PC-3 (cell line): ENCODE data around the gene B4GALT5. TPM values are rescaled to one million over a fixed set of nuclear protein-coding genes. Genes with fewer than 3 reads are reported as not detected.

Source experiments
- ATAC-seq: fragments of 200-7000 bp; cut with Tn5 transposase; 2 replicates; pipeline ENCODE4 v1.9.1; 2020; ENCODE audit warnings: mild to moderate bottlenecking, moderate library complexity
- BruUV-seq: library from RNA; stranded (reverse); fragments of 400-500 nt; replicated peaks from 2 replicates; lab custom pipeline; 2021; lab: Mats Ljungman, UMichigan
- CTCF ChIA-PET: fragments of 300-600 bp; sonication (Branson Sonifier 250); formaldehyde crosslinking; loops from one replicate; lab custom pipeline; 2022; ENCODE audit warnings: antibody characterized with exemption; lab: Charles Lee
- POLR2A ChIA-PET: fragments of 300-600 bp; sonication (Branson Sonifier 250); formaldehyde crosslinking; loops from one replicate; lab custom pipeline; 2022; ENCODE audit warnings: antibody characterized with exemption; ENCODE audit not compliant: unreplicated experiment; lab: Charles Lee
- DNase-seq: peaks from one replicate; pipeline ENCODE4 v3.0.0-alpha.2; 2015
- H2AFZ ChIP-seq: fragments of 300-600 bp; sonication (generic); 2 replicates; pipeline ENCODE4 v1.6.0; 2016; ENCODE audit warnings: antibody characterized with exemption, low read length
- H3F3A ChIP-seq: fragments of 300-600 bp; sonication (generic); one replicate; pipeline ENCODE4 v1.6.0; 2017; ENCODE audit warnings: antibody characterized with exemption, low read length, control low read depth, mild to moderate bottlenecking; ENCODE audit not compliant: unreplicated experiment
- H3K27ac ChIP-seq: fragments of 300-600 bp; sonication (generic); 2 replicates; pipeline ENCODE4 v1.5.1; 2016; ENCODE audit warnings: mild to moderate bottlenecking, low read length
- H3K27me3 ChIP-seq: fragments of 300-600 bp; sonication (generic); 2 replicates; pipeline ENCODE4 v1.6.1; 2016; ENCODE audit warnings: low read length, mixed read lengths
- H3K36me3 ChIP-seq: fragments of 300-600 bp; sonication (generic); 2 replicates; pipeline ENCODE4 v1.6.1; 2016; ENCODE audit warnings: low read depth, mixed run types, low read length, mixed read lengths
- H3K4me1 ChIP-seq: fragments of 300-600 bp; sonication (generic); 2 replicates; pipeline ENCODE4 v1.5.1; 2016; ENCODE audit warnings: low read length; ENCODE audit not compliant: insufficient read depth
- H3K4me2 ChIP-seq: fragments of 300-600 bp; sonication (generic); 2 replicates; pipeline ENCODE4 v1.6.0; 2016; ENCODE audit warnings: low read length
- H3K4me3 ChIP-seq: fragments of 300-600 bp; sonication (generic); 2 replicates; pipeline ENCODE4 v1.5.1; 2016; ENCODE audit warnings: mild to moderate bottlenecking, low read length, mixed read lengths
- H3K79me2 ChIP-seq: fragments of 300-600 bp; sonication (generic); 2 replicates; pipeline ENCODE4 v1.6.1; 2017; ENCODE audit warnings: low read length, mixed read lengths
- H3K9ac ChIP-seq: fragments of 300-600 bp; sonication (generic); 2 replicates; pipeline ENCODE4 v1.6.0; 2016; ENCODE audit warnings: mild to moderate bottlenecking, low read length
- H3K9me2 ChIP-seq: fragments of 300-600 bp; sonication (generic); replicated peaks from 2 replicates; pipeline ENCODE4 v1.6.1; 2016; ENCODE audit warnings: mixed run types, low read length, mixed read lengths
- H3K9me3 ChIP-seq: fragments of 300-600 bp; sonication (generic); 2 replicates; pipeline ENCODE4 v1.6.1; 2016; ENCODE audit warnings: low read length, mixed read lengths
- H4K20me1 ChIP-seq: fragments of 300-600 bp; sonication (generic); 2 replicates; pipeline ENCODE4 v1.6.1; 2016; ENCODE audit warnings: low read length, mixed read lengths
- EZH2 ChIP-seq: fragments of 300-600 bp; sonication (generic); IDR thresholded peaks from one replicate; pipeline ENCODE4 v1.6.1; 2017; ENCODE audit warnings: antibody characterized with exemption, mild to moderate bottlenecking, low read length; ENCODE audit not compliant: unreplicated experiment
- EZH2phosphoT487 ChIP-seq: fragments of 300-600 bp; sonication (generic); IDR thresholded peaks from 2 replicates; pipeline ENCODE4 v1.6.1; 2018; ENCODE audit warnings: mild to moderate bottlenecking, antibody characterized with exemption, low read length, borderline replicate concordance
- intact Hi-C: fragments of 100-400 bp; cut with micrococcal nuclease; formaldehyde crosslinking; loops from 2 replicates; pipeline ENCODE4 v1.9.0; 2023
- total RNA-seq: library from RNA; depleted of rRNA; stranded (reverse); fragments of >200 nt; gene quantifications from 2 replicates; pipeline ENCODE4 v1.2.3, GENCODE V29; 2014
- TF ChIP-seq, protein P1 (sequence below): fragments of 300-600 bp; sonication (generic); conservative IDR thresholded peaks from 2 replicates; pipeline ENCODE4 v1.5.1; 2017; ENCODE audit warnings: antibody characterized with exemption, low read depth, mild to moderate bottlenecking, low read length

The B4GALT5 gene
- total RNA-seq, 1 experiment from 2014 or later = 18.1 TPM

DNA sequence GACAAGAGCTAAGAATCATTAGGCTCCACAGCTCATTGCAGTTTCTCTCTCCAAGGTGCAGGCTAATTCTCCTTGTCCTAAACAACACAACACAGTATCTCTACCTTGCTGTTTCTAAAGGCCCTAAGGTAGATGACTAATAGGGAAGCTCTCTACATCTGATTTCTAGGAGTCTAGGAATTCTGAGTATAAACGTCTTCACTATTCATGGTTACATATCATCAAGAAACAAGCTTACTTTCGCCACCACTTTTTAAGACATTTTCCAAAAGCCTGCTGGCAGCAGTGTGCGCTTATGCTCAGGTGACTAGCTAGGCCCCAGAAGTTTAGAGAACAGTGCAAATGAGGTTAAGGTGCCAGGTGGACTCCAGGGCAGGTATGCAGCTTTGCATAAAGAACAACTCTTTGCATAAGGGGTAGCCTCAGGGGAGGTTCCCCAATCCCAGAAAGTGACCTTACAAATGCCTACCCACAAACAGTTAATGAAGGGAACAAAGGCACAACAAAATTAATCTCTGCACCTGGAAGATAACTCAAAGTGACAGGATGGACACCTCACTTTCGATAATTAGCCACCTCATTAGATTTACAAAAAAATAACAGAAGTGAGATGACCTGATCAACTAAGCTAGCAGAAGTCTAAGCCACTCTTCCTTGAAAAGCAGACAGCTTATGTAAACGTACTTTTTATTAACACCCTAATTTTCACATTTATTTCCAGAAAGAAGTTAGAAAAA lies 20.1 kb downstream of the B4GALT5 start:
- H2AFZ ChIP-seq = no peak overlapping the region
- ChIA-PET POLR2A (no interaction called here), CTCF (no interaction called here)
- BruUV-seq = no TSS peak
- ATAC-seq (no peak), DNase-seq (no peak)
- intact Hi-C loops = no loop called here
- no peaks in the 10 kb centered on the region for H3K9me3 ChIP-seq
- H3K79me2 ChIP-seq = peaks cover 100% of the 10 kb centered on the region
- no peaks in the 10 kb centered on the region for H3F3A ChIP-seq
- H3K4me2 ChIP-seq = no peak overlapping the region
- no peak for TF ChIP-seq EZH2phosphoT487
- no peak for TF ChIP-seq EZH2
- TF ChIP-seq, protein P1, sequence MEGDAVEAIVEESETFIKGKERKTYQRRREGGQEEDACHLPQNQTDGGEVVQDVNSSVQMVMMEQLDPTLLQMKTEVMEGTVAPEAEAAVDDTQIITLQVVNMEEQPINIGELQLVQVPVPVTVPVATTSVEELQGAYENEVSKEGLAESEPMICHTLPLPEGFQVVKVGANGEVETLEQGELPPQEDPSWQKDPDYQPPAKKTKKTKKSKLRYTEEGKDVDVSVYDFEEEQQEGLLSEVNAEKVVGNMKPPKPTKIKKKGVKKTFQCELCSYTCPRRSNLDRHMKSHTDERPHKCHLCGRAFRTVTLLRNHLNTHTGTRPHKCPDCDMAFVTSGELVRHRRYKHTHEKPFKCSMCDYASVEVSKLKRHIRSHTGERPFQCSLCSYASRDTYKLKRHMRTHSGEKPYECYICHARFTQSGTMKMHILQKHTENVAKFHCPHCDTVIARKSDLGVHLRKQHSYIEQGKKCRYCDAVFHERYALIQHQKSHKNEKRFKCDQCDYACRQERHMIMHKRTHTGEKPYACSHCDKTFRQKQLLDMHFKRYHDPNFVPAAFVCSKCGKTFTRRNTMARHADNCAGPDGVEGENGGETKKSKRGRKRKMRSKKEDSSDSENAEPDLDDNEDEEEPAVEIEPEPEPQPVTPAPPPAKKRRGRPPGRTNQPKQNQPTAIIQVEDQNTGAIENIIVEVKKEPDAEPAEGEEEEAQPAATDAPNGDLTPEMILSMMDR = no peak
- H3K9ac ChIP-seq = no peak overlapping the region
- peaks cover 51% of the 10 kb centered on the region for H3K4me1 ChIP-seq
- H3K27me3 ChIP-seq = no peaks in the 10 kb centered on the region
- H3K9me2 ChIP-seq = no peaks in the 10 kb centered on the region
- H3K36me3 ChIP-seq = no peaks in the 10 kb centered on the region; the same call in 1 of the 2 replicates
- H3K27ac ChIP-seq = no peak overlapping the region
- no peak overlapping the region for H3K4me3 ChIP-seq
- peaks cover 12% of the 10 kb centered on the region; the same call in 1 of the 2 replicates for H4K20me1 ChIP-seq

GRCh38 chr20:49692941-49693340 lies 20.7 kb downstream of the B4GALT5 start:
- no peak overlapping the region for H3K4me2 ChIP-seq
- H4K20me1 ChIP-seq = peaks cover 10% of the 10 kb centered on the region; the same call in 1 of the 2 replicates
- no peak for DNase-seq
- TF ChIP-seq, protein P1 = no peak
- no peak for TF ChIP-seq EZH2phosphoT487
- TF ChIP-seq EZH2 = no peak
- no peaks in the 10 kb centered on the region; the same call in 1 of the 2 replicates for H3K36me3 ChIP-seq
- H3K27me3 ChIP-seq = no peaks in the 10 kb centered on the region
- CTCF ChIA-PET = no interaction called here
- BruUV-seq = no TSS peak
- peaks cover 100% of the 10 kb centered on the region for H3K79me2 ChIP-seq
- H3K4me3 ChIP-seq = no peak overlapping the region
- no peaks in the 10 kb centered on the region for H3F3A ChIP-seq
- no peak overlapping the region for H3K27ac ChIP-seq
- H3K9ac ChIP-seq = no peak overlapping the region
- intact Hi-C loops = no loop called here
- ATAC-seq = no peak
- H3K9me2 ChIP-seq = no peaks in the 10 kb centered on the region
- no peak overlapping the region for H2AFZ ChIP-seq
- peaks cover 48% of the 10 kb centered on the region for H3K4me1 ChIP-seq
- POLR2A ChIA-PET = no interaction called here
- no peaks in the 10 kb centered on the region for H3K9me3 ChIP-seq
